ENCODE data around the gene RSAD2. TPM values are rescaled to one million over a fixed set of nuclear protein-coding genes. Genes with fewer than 3 reads are reported as not detected.

RSAD2 gene
- total and polyA plus RNA-seq, 2 of the 4 experiments (the other 2 are of a cell fraction), result not detected

DNA sequence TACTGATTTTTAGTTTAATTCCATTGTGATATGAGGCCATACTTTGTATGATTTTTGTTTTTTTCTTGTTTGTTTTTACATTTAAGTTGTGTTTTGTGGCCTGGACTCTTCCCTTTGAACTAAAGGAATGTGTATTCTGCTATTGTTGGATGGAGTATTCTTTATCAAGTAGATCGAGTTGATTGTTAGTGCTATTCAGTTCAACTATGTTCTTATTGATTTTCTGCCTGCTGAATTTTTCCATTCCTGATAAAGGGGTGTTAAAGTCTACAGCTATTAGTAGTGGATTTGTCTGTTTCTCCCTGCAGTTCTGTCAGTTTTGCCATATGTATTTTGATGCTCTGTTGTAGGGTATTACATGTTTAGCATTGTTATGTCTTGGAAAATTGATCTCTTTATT lies 54.2 kb downstream of the RSAD2 start:
- no peak for ATAC-seq (ENCODE audit: low read depth)
- Histone ChIP-seq H3K27ac (ENCODE audit: insufficient read depth, low read length) (no peak overlapping the region), H3K18ac (ENCODE audit: low read depth, low read length) (no peak overlapping the region), H3K36me3 (ENCODE audit: control insufficient read depth, insufficient read depth, low read length) (no peaks in the 10 kb centered on the region), H3K9me3 (ENCODE audit: control insufficient read depth, insufficient read depth, low read length) (no peaks in the 10 kb centered on the region), H4K5ac (ENCODE audit: low read depth, low read length) (no peak overlapping the region), H3K14ac (replicated peaks; ENCODE audit: low read depth, low read length) (no peak overlapping the region), H2BK15ac (ENCODE audit: low read depth, low read length) (no peak overlapping the region), H2BK20ac (ENCODE audit: low read depth, low read length) (no peak overlapping the region), H4K91ac (ENCODE audit: insufficient read depth, low read depth, low read length) (no peak overlapping the region), H3K4me2 (ENCODE audit: low read depth, low read length) (no peak overlapping the region), H3K4ac (ENCODE audit: low read depth, low read length) (no peak overlapping the region), H3K4me1 (ENCODE audit: control insufficient read depth, insufficient read depth, low read length) (no peaks in the 10 kb centered on the region), H3K79me1 (ENCODE audit: low read depth in 1 of 2, low read length in 2 of 2) (no peaks in the 10 kb centered on the region), H3K23ac (ENCODE audit: low read depth, low read length) (no peak overlapping the region), H4K20me1 (ENCODE audit: insufficient read depth, low read length) (no peaks in the 10 kb centered on the region), H3K9ac (ENCODE audit: low read depth, low read length) (no peak overlapping the region), H2BK120ac (ENCODE audit: low read depth, low read length) (no peak overlapping the region), H2AK5ac (ENCODE audit: low read depth, low read length) (no peak overlapping the region), H3K4me3 (ENCODE audit: insufficient read depth, low read depth, low read length) (no peak overlapping the region), H3K56ac (ENCODE audit: extremely low read depth, insufficient read depth, low read length) (no peak overlapping the region), H3K27me3 (ENCODE audit: control insufficient read depth, insufficient read depth, low read length) (no peaks in the 10 kb centered on the region; the same call in 1 of the 2 replicates), H2AK9ac (replicated peaks; ENCODE audit: low read depth, low read length, poor library complexity) (no peak overlapping the region), H4K8ac (ENCODE audit: low read depth in 2 of 2, low read length in 2 of 2) (no peak overlapping the region), H3K9me1 (ENCODE audit: insufficient read depth, low read length) (no peaks in the 10 kb centered on the region), H2AFZ (replicated peaks; ENCODE audit: low read length, poor library complexity) (no peak overlapping the region), H2BK5ac (ENCODE audit: low read depth, low read length, poor library complexity, severe bottlenecking) (no peak overlapping the region)
- POLR2A ChIA-PET (ENCODE audit: unreplicated experiment), result no interaction called here
- intact Hi-C loops (cut with micrococcal nuclease), result no loop called here
- dilution Hi-C loops (cut with HindIII; ENCODE audit: low sequenced_read_pairs, unreplicated experiment), result no loop called here
- BruUV-seq (replicated peaks), result no TSS peak
- WGBS, 2 experiments (ENCODE audit: extremely low coverage in 2 of 2, insufficient read length in 1 of 2), result no CpG with 5 or more reads among the region's 1 CpG
- CTCF ChIA-PET, result no interaction called here
- in situ Hi-C loops (cut with MboI; ENCODE audit: low sequenced_read_pairs), result no loop called here
- no peak for DNase-seq
- no peak for TF ChIP-seq SMC3 (IDR thresholded peaks at IDR 0.05; ENCODE audit: low read depth, low read length)
- TF ChIP-seq RAD21 (IDR thresholded peaks at IDR 0.05; ENCODE audit: low read length), result no peak
- no peak for TF ChIP-seq MAFK (IDR thresholded peaks at IDR 0.05; ENCODE audit: low read depth, low read length)
- TF ChIP-seq MAZ (IDR thresholded peaks at IDR 0.05; ENCODE audit: borderline replicate concordance, low read depth, low read length), result no peak
- no peak for TF ChIP-seq FOS (IDR thresholded peaks at IDR 0.05; ENCODE audit: low read depth, low read length)
- TF ChIP-seq MXI1 (IDR thresholded peaks at IDR 0.05; ENCODE audit: borderline replicate concordance, low read depth, low read length), result no peak
- TF ChIP-seq, protein P1, sequence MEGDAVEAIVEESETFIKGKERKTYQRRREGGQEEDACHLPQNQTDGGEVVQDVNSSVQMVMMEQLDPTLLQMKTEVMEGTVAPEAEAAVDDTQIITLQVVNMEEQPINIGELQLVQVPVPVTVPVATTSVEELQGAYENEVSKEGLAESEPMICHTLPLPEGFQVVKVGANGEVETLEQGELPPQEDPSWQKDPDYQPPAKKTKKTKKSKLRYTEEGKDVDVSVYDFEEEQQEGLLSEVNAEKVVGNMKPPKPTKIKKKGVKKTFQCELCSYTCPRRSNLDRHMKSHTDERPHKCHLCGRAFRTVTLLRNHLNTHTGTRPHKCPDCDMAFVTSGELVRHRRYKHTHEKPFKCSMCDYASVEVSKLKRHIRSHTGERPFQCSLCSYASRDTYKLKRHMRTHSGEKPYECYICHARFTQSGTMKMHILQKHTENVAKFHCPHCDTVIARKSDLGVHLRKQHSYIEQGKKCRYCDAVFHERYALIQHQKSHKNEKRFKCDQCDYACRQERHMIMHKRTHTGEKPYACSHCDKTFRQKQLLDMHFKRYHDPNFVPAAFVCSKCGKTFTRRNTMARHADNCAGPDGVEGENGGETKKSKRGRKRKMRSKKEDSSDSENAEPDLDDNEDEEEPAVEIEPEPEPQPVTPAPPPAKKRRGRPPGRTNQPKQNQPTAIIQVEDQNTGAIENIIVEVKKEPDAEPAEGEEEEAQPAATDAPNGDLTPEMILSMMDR (conservative IDR thresholded peaks at IDR 0.05; ENCODE audit: low read depth, low read length), result no peak
- TF ChIP-seq NFE2L2 (IDR thresholded peaks at IDR 0.05; ENCODE audit: low read depth, low read length), result no peak
- no peak for TF ChIP-seq POLR2A (IDR thresholded peaks at IDR 0.05; ENCODE audit: low read depth, low read length)

All from IMR-90 (cell line).